BLaER1 treated with 17β-estradiol and CSF1 and Interleukin-3, amounts not matched to agents 10 nM and 100 nM (cell line): ENCODE data around the gene DGKH.

Source experiments
- H3K27ac ChIP-seq, 11 experiments: shearing (Covaris generic); formaldehyde crosslinking; 2 replicates each; pipeline ENCODE4 v1.8.1; 2022
- H3K27me3 ChIP-seq, 11 experiments: shearing (Covaris generic); formaldehyde crosslinking; 2 replicates each; pipeline ENCODE4 v1.8.1; 2022
- H3K36me3 ChIP-seq, 11 experiments: shearing (Covaris generic); formaldehyde crosslinking; 2 replicates each; pipeline ENCODE4 v1.8.1; 2022
- H3K4me1 ChIP-seq, 10 experiments: shearing (Covaris generic); formaldehyde crosslinking; 2 replicates each; pipeline ENCODE4 v1.8.1; 2022
- H3K4me2 ChIP-seq, 11 experiments: shearing (Covaris generic); formaldehyde crosslinking; 2 replicates each; pipeline ENCODE4 v1.8.1; 2022
- H3K4me3 ChIP-seq, 10 experiments: shearing (Covaris generic); formaldehyde crosslinking; 2 replicates each; pipeline ENCODE4 v1.8.1; 2022
- H3K9ac ChIP-seq, 11 experiments: shearing (Covaris generic); formaldehyde crosslinking; 2 replicates each; pipeline ENCODE4 v1.8.1; 2022
- H3K9me3 ChIP-seq, 11 experiments: shearing (Covaris generic); formaldehyde crosslinking; replicated peaks in 1 of 11; 2 replicates each; pipeline ENCODE4 v1.8.1; 2022
- H4K20me1 ChIP-seq, 11 experiments: shearing (Covaris generic); formaldehyde crosslinking; 2 replicates each; pipeline ENCODE4 v1.8.1; 2022
- Cebpa-rat ChIP-seq, 11 experiments: shearing (Covaris generic); IDR thresholded peaks; 2 replicates each; pipeline ENCODE4 v1.8.1; 2022

DGKH gene

DNA sequence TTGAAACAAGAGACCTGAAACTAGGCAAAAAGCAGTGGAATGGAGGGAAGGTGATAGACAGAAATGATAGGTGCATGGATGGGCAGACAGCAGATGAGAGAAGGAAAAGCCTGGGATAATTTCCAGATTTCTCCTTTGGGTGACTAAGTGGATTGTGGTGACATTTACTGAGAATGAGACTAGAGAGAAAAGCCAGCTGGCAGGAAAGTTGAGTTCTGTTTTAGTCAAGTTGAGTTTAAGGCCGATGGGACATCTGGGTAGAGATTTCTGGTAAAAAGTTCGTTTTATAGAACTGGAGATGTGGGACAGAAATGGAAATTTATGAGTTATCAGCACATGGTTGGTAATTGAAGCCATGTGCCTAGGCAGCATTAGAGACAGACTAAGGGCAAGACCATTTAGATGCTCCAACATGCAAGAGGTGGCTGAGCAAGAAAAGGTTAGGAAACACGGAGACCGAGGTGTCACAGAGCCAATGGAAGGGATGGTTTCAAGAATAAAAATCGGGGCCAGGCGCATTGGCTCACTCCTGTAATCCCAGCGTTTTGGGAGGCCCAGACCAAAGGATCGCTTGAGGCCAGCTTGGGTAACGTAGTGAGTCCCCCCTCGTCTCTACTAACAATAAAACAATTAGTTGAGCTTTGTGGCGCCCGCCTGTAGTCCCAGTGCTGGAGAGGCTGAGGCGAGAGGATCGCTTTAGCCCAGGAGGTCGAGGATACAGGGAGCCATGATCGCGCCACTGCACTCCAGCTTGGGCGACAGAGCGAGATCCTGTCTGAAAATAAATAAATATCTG is 9.6 kb upstream of the DGKH start:
- H3K27me3 ChIP-seq: peaks cover 0 to 15% (median 0%) of the 10 kb centered on the region in 11 experiments; a peak in 6 of 22 replicates
- H3K4me2 ChIP-seq: peak overlapping the region; percentile 83 to 93 (median 89)
- H3K9me3 ChIP-seq: peaks cover 0 to 12% (median 3%) of the 10 kb centered on the region in 11 experiments; a peak in 8 of 22 replicates
- peak overlapping the region in 10 of 11 experiments; percentile 90 to 98 (median 92); a peak in 16 of 22 replicates for H3K9ac ChIP-seq
- H3K27ac ChIP-seq: peak overlapping the region in 1 of 11 experiments; percentile 93; a peak in 2 of 22 replicates
- peak overlapping the region; percentile 73 to 91 (median 87) for H3K4me3 ChIP-seq
- no peak for TF ChIP-seq Cebpa-rat (IDR thresholded peaks at IDR 0.05)
- peaks cover 9 to 37% (median 24%) of the 10 kb centered on the region in 10 experiments for H3K4me1 ChIP-seq
- peaks cover 0 to 29% (median 25%) of the 10 kb centered on the region in 11 experiments; a peak in 16 of 22 replicates for H4K20me1 ChIP-seq
- H3K36me3 ChIP-seq: peaks cover 0 to 8% (median 3%) of the 10 kb centered on the region in 11 experiments; a peak in 8 of 22 replicates

DNA sequence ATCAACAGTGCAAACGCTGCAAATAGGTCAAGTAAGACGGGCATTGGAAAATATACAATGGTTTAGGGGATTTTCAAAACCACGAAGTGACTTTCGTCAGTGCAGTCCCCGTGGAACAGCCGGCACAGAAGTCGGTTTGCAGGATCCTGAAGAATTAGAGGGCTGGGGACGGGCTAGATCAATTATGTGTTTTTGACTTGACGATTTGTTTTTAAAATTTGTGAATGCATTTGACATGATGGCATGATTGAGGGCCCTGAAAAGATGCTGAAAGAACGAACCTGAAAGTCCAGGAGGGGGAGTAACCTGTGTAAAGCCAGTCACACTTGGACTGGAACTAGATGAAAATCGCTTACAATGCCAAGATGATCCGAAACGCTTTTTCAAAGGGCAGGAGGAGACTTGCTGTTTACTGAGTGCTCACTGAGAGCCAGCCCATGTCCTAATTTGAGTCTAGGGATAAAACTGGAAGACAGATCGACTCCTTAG is 8.9 kb upstream of the DGKH start:
- Histone ChIP-seq H3K36me3 (peaks cover 0 to 14% (median 7%) of the 10 kb centered on the region in 11 experiments; a peak in 8 of 22 replicates), H3K27me3 (peaks cover 0 to 15% (median 0%) of the 10 kb centered on the region in 11 experiments; a peak in 6 of 22 replicates), H3K9ac (peak overlapping the region; percentile 90 to 98 (median 91)), H3K4me1 (peaks cover 9 to 37% (median 24%) of the 10 kb centered on the region in 10 experiments), H4K20me1 (peaks cover 0 to 35% (median 31%) of the 10 kb centered on the region in 11 experiments; a peak in 16 of 22 replicates), H3K4me3 (peak overlapping the region; percentile 73 to 91 (median 87)), H3K27ac (peak overlapping the region; percentile 82 to 97 (median 92); a peak in 21 of 22 replicates), H3K4me2 (peak overlapping the region; percentile 83 to 93 (median 89)), H3K9me3 (peaks cover 0 to 12% (median 3%) of the 10 kb centered on the region in 11 experiments; a peak in 8 of 22 replicates)
- no peak for TF ChIP-seq Cebpa-rat (IDR thresholded peaks at IDR 0.05)

DNA sequence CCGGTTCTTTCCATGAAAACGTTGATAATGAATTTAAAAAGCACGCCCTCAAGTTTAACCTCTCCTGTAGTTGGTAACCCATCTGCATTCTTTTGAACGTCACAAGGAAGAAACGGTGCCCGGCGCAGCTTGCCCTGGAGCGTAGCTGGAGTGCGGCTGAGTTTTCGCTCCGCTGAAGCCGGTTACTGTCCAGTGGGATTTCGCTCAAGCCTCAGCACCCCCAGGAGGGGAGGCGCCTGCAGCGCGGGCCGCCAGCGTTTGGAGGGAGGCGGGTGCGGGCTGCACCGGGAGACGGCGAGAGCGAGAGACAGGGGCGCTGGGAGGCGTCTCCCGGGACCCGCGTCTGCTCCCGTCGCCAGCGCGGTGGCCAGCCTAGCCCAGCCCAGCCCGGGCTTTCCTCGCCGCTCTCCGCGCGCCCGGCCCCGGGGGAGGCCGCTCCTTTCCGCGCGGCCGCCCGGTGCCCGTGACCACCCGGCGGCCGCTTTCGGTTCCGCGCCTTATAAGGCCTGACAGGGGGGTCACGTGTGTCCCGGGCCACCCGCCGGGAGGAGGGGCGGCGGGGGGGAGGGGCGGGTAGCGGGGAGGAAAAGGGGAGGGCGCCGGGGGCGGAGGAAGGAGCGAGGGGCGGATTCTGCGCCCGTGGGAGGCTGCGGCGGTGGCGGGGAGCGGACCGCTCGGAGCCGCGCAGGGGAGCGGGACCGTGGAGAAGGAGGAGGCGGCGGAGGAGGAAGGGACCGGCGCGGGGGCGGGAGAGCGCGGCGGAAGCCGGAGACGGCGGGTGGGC is 8.3 kb upstream of the DGKH start:
- peaks cover 0 to 16% (median 7%) of the 10 kb centered on the region in 11 experiments; a peak in 8 of 22 replicates for H3K36me3 ChIP-seq
- no peak for TF ChIP-seq Cebpa-rat (IDR thresholded peaks at IDR 0.05)
- peak overlapping the region; percentile 82 to 97 (median 92) for H3K27ac ChIP-seq
- peak overlapping the region; percentile 90 to 98 (median 91) for H3K9ac ChIP-seq
- H3K4me3 ChIP-seq: peak overlapping the region; percentile 73 to 91 (median 87)
- peaks cover 0 to 42% (median 38%) of the 10 kb centered on the region in 11 experiments; a peak in 16 of 22 replicates for H4K20me1 ChIP-seq
- peaks cover 9 to 37% (median 24%) of the 10 kb centered on the region in 10 experiments for H3K4me1 ChIP-seq
- H3K9me3 ChIP-seq: peaks cover 0 to 10% (median 2%) of the 10 kb centered on the region in 11 experiments; a peak in 8 of 22 replicates
- H3K4me2 ChIP-seq: peak overlapping the region; percentile 83 to 96 (median 91)
- H3K27me3 ChIP-seq: peaks cover 2 to 15% (median 5%) of the 10 kb centered on the region in 11 experiments; a peak in 11 of 22 replicates

DNA sequence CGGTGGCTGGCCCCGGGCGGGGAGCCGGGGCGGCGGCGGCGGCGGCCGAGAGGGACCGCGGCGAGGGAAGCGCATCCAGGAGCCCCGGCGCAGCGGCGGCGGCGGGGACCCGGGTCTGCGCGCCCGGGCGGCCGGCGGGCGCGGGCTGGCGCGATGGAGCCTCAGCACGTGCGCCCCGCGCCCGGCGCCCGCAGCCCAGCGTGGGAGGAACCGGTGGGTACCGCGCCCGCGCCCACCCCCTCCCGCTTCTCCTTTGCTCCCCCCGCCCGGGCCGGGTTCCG is 7.8 kb upstream of the DGKH start:
- peak overlapping the region; percentile 49 to 97 (median 92); a peak in 21 of 22 replicates for H3K27ac ChIP-seq
- peaks cover 9 to 37% (median 24%) of the 10 kb centered on the region in 10 experiments for H3K4me1 ChIP-seq
- H3K9me3 ChIP-seq: peaks cover 0 to 6% (median 0%) of the 10 kb centered on the region in 11 experiments; a peak in 8 of 22 replicates
- peaks cover 0 to 16% (median 7%) of the 10 kb centered on the region in 11 experiments; a peak in 8 of 22 replicates for H3K36me3 ChIP-seq
- H4K20me1 ChIP-seq: peaks cover 0 to 47% (median 43%) of the 10 kb centered on the region in 11 experiments; a peak in 16 of 22 replicates
- H3K4me2 ChIP-seq: peak overlapping the region; percentile 79 to 96 (median 89)
- peaks cover 5 to 18% (median 9%) of the 10 kb centered on the region in 11 experiments; a peak in 14 of 22 replicates for H3K27me3 ChIP-seq
- peak overlapping the region; percentile 72 to 98 (median 91) for H3K9ac ChIP-seq
- H3K4me3 ChIP-seq: peak overlapping the region; percentile 73 to 91 (median 87)
- no peak for TF ChIP-seq Cebpa-rat (IDR thresholded peaks at IDR 0.05)

DNA sequence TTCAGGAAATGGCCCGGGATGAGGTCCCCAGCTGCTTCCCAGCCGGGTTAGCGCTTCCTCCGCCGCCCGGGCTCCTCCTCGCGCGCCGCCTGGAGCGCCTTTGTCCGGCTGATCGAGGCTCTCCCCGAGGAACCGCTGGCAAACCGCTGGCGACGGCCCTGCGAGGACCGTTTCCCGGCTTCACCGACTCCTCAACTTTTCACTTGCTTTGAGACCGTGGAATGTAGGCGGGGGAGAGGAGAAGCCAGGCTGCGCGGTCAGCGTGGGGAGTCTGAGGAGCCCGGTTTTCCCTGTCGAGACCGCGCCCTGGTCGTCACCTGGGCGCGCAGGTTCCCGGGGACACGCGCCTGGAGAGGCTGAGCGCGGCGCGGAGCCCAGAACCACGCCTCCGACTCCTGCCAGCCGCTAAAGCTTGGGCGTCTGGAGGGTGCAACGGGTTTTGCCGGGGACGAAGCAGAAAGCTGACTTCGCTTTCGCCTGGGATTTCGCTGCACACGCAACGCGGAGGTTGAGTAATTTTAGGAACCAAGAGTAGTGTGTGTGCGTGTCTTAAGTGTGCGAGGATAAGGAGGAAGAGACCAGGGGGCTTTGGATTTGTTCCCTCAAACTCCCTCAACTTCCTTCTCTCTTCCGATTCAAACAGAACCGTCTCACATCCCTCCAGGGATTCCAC is 7.3 kb upstream of the DGKH start:
- Histone ChIP-seq H4K20me1 (peaks cover 0 to 52% (median 48%) of the 10 kb centered on the region in 11 experiments; a peak in 16 of 22 replicates), H3K9ac (peak overlapping the region; percentile 72 to 98 (median 91)), H3K9me3 (peaks cover 0 to under 1% (median 0%) of the 10 kb centered on the region in 11 experiments; a peak in 2 of 22 replicates), H3K27me3 (peaks cover 7 to 22% (median 13%) of the 10 kb centered on the region in 11 experiments; a peak in 19 of 22 replicates), H3K4me2 (peak overlapping the region; percentile 79 to 96 (median 89)), H3K4me1 (peaks cover 9 to 39% (median 24%) of the 10 kb centered on the region in 10 experiments), H3K27ac (peak overlapping the region; percentile 49 to 97 (median 92); a peak in 21 of 22 replicates), H3K36me3 (peaks cover 0 to 16% (median 7%) of the 10 kb centered on the region in 11 experiments; a peak in 8 of 22 replicates), H3K4me3 (peak overlapping the region; percentile 73 to 91 (median 87))
- no peak for TF ChIP-seq Cebpa-rat (IDR thresholded peaks at IDR 0.05)

DNA sequence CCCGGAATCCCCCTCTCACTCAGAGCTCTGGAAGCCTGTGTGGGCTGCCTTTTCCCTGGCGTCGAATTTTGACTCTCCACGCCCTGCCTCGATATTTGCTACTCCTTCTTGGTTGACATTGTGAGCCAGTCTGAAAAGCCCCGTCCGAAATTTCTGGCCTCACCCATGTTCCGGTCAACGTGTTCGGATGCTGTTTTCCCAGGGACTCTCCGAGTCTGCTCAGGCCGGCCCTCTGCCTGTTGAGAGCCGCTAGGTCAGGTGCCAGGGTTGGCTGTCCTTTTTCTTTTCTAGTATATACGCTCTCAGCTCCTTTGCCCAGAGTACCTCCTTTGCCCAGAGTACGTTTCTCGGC is 6.8 kb upstream of the DGKH start:
- Histone ChIP-seq H3K4me1 (peaks cover 9 to 42% (median 25%) of the 10 kb centered on the region in 10 experiments), H3K27ac (peak overlapping the region in 10 of 11 experiments; percentile 87 to 97 (median 92); a peak in 20 of 22 replicates), H3K4me3 (peak overlapping the region; percentile 73 to 91 (median 87)), H3K27me3 (peaks cover 10 to 27% (median 17%) of the 10 kb centered on the region in 11 experiments; a peak in 21 of 22 replicates), H3K9me3 (no peaks in the 10 kb centered on the region), H3K4me2 (peak overlapping the region; percentile 79 to 96 (median 89)), H3K9ac (peak overlapping the region; percentile 72 to 98 (median 91); a peak in 21 of 22 replicates), H4K20me1 (peaks cover 0 to 57% (median 53%) of the 10 kb centered on the region in 11 experiments; a peak in 16 of 22 replicates), H3K36me3 (peaks cover 0 to 16% (median 7%) of the 10 kb centered on the region in 11 experiments; a peak in 8 of 22 replicates)
- TF ChIP-seq Cebpa-rat (IDR thresholded peaks at IDR 0.05): no peak

DNA sequence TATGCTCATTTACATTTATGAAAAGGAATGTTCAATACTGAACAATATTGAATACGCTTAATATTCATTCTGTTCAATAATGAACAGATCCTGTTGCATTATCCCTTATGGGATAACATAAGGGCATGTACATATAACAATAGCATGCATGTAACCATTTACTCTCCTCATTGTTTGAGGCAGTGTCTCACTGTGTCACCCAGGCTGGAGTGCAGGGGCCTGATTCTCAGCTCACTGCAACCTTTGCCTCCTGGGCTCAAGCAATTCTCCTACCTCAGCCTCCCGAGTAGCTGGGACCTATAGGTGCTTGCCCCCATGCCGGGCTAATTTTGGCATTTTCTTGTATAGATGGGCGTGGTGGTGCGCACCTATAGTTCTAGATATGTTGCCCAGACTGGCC is 4.8 kb upstream of the DGKH start:
- H4K20me1 ChIP-seq: peaks cover 0 to 77% (median 73%) of the 10 kb centered on the region in 11 experiments; a peak in 18 of 22 replicates
- H3K4me1 ChIP-seq: peaks cover 18 to 52% (median 32%) of the 10 kb centered on the region in 10 experiments
- no peaks in the 10 kb centered on the region for H3K9me3 ChIP-seq
- TF ChIP-seq Cebpa-rat (IDR thresholded peaks at IDR 0.05): no peak
- peaks cover 10 to 43% (median 36%) of the 10 kb centered on the region in 11 experiments for H3K27me3 ChIP-seq
- peak overlapping the region in 5 of 11 experiments; percentile 4 to 91 (median 79); a peak in 7 of 22 replicates for H3K4me2 ChIP-seq
- no peak overlapping the region for H3K4me3 ChIP-seq
- H3K27ac ChIP-seq: no peak overlapping the region
- H3K9ac ChIP-seq: no peak overlapping the region
- H3K36me3 ChIP-seq: peaks cover 0 to 16% (median 7%) of the 10 kb centered on the region in 11 experiments; a peak in 8 of 22 replicates
